HepG2 (cell line): Measurements from ENCODE around the gene FAM53B. TPM values are rescaled to one million over a fixed set of nuclear protein-coding genes. Genes with fewer than 3 reads are reported as not detected.

ENCODE experiments used
- ATAC-seq: fragments of 200-7000 bp; cut with Tn5 transposase; 3 replicates; pipeline ENCODE4 v1.9.1; 2020; ENCODE audit warnings: mild to moderate bottlenecking, moderate library complexity
- BruUV-seq: library from RNA; stranded (reverse); fragments of 400-500 nt; replicated peaks from 2 replicates; lab custom pipeline; 2021; lab: Mats Ljungman, UMichigan
- CTCF ChIA-PET: fragments of 300-600 bp; formaldehyde crosslinking; extraction: SDS; loops from one replicate; lab custom pipeline; 2021; ENCODE audit warnings: low total read pairs, inconsistent platforms, low intra/inter-chr PET ratio; lab: Yijun Ruan, JAX
- POLR2A ChIA-PET: fragments of 350-600 bp; sonication (Branson Sonifier 250); formaldehyde crosslinking; loops from one replicate; lab custom pipeline; 2020; ENCODE audit warnings: antibody characterized with exemption, inconsistent platforms; lab: Yijun Ruan, JAX
- DNase-seq: peaks from one replicate; pipeline ENCODE4 v3.0.0-alpha.2; 2015; ENCODE audit warnings: low spot score
- FAIRE-seq: peaks from 3 replicates; lab custom pipeline; 2011; peaks lifted over from hg19 to GRCh38; lab: Jason Lieb, UNC
- H2AFZ ChIP-seq: one replicate; pipeline ENCODE4 v1.6.1; 2011; ENCODE audit warnings: low read length, inconsistent platforms
- H3K27ac ChIP-seq: fragments of 300-600 bp; 3 replicates; pipeline ENCODE4 v1.8.0; 2011; ENCODE audit warnings: mixed run types, mild to moderate bottlenecking, mixed read lengths, low read length, inconsistent platforms; ENCODE audit not compliant: insufficient read depth; ENCODE audit errors: extremely low read length
- H3K27me3 ChIP-seq, 2 experiments: fragments of 200-600 bp in 1 of 2; 2 replicates in 1 of 2; 3 replicates in 1 of 2; pipeline versions ENCODE4 v1.6.0 to v1.8.0; 2011; ENCODE audit warnings: low read length in 2 of 2, mild to moderate bottlenecking in 2 of 2, moderate library complexity in 2 of 2, inconsistent platforms in 1 of 2; ENCODE audit not compliant: insufficient read depth in 2 of 2, control insufficient read depth in 1 of 2
- H3K36me3 ChIP-seq, 2 experiments: fragments of 200-600 bp in 1 of 2; replicated peaks in 1 of 2; 2 replicates in 1 of 2; 3 replicates in 1 of 2; pipeline versions ENCODE4 v1.5.1 to v1.8.0; 2011; ENCODE audit warnings: low read length in 2 of 2, inconsistent platforms in 1 of 2; ENCODE audit not compliant: insufficient read depth in 2 of 2, control insufficient read depth in 1 of 2
- H3K4me1 ChIP-seq: 2 replicates; pipeline ENCODE4 v1.5.1; 2012; ENCODE audit warnings: low read length, inconsistent platforms; ENCODE audit not compliant: insufficient read depth
- H3K4me2 ChIP-seq: 2 replicates; pipeline ENCODE4 v1.6.0; 2011; ENCODE audit warnings: low read depth, low read length, inconsistent platforms
- H3K4me3 ChIP-seq, 3 experiments: fragments of 200-600 bp in 1 of 3; sonication (generic), shearing (Covaris generic) in 1 of 3; replicated peaks in 1 of 3; 2 replicates each; pipeline ENCODE4 v1.5.1; 2011 to 2016; ENCODE audit warnings: low read length in 3 of 3, inconsistent platforms in 2 of 3, low read depth in 2 of 3, mild to moderate bottlenecking in 2 of 3, control low read depth in 1 of 3, mixed read lengths in 1 of 3; ENCODE audit not compliant: insufficient read depth in 1 of 3
- H3K79me2 ChIP-seq: one replicate; pipeline ENCODE4 v1.6.1; 2011; ENCODE audit warnings: low read length, inconsistent platforms; ENCODE audit not compliant: insufficient read depth
- H3K9ac ChIP-seq: 2 replicates; pipeline ENCODE4 v1.6.0; 2011; ENCODE audit warnings: mild to moderate bottlenecking, low read depth, low read length, inconsistent platforms; ENCODE audit not compliant: insufficient read depth
- H3K9me3 ChIP-seq: 2 replicates; pipeline ENCODE4 v1.5.1; 2012; ENCODE audit warnings: mild to moderate bottlenecking, low read length
- H4K20me1 ChIP-seq: 2 replicates; pipeline ENCODE4 v1.6.0; 2011; ENCODE audit warnings: inconsistent platforms, mild to moderate bottlenecking, low read length, moderate library complexity; ENCODE audit not compliant: insufficient read depth
- BHLHE40 ChIP-seq: IDR thresholded peaks from 2 replicates; pipeline ENCODE4 v1.6.1; 2011; ENCODE audit warnings: low read length, improper control_type of control experiment
- CAMTA2 ChIP-seq: sonication (generic); formaldehyde crosslinking; IDR thresholded peaks from 2 replicates; pipeline ENCODE4 v1.4.0; 2020; ENCODE audit warnings: mild to moderate bottlenecking, missing genetic modification reagents, borderline replicate concordance
- ELF1 ChIP-seq: sonication (generic); formaldehyde crosslinking; IDR thresholded peaks from 2 replicates; pipeline ENCODE4 v1.4.0; 2020; ENCODE audit warnings: missing genetic modification reagents
- MEIS2 ChIP-seq: sonication (generic); formaldehyde crosslinking; IDR thresholded peaks from 2 replicates; pipeline ENCODE4 v1.9.0; 2021; ENCODE audit warnings: mild to moderate bottlenecking, missing genetic modification reagents
- MXD4 ChIP-seq: IDR thresholded peaks from 2 replicates; pipeline ENCODE4 v1.6.1; 2016; ENCODE audit warnings: mild to moderate bottlenecking, missing biosample characterization, missing genetic modification reagents
- NCOA2 ChIP-seq: sonication (generic); formaldehyde crosslinking; IDR thresholded peaks from 2 replicates; pipeline ENCODE4 v1.8.0; 2022; ENCODE audit warnings: inconsistent platforms
- NR1H2 ChIP-seq: sonication (generic); formaldehyde crosslinking; IDR thresholded peaks from 2 replicates; pipeline ENCODE4 v1.8.1; 2022; ENCODE audit warnings: low read depth, missing genetic modification reagents, borderline replicate concordance
- RFX3 ChIP-seq: IDR thresholded peaks from 2 replicates; pipeline ENCODE4 v1.6.1; 2016; ENCODE audit warnings: missing biosample characterization, missing genetic modification reagents
- ZKSCAN1 ChIP-seq: fragments of 150-350 bp; IDR thresholded peaks from 2 replicates; pipeline ENCODE4 v1.6.1; 2014; ENCODE audit warnings: low read length
- ZNF510 ChIP-seq: sonication (generic); formaldehyde crosslinking; IDR thresholded peaks from 2 replicates; pipeline ENCODE4 v1.4.0; 2020; ENCODE audit warnings: low read depth, mild to moderate bottlenecking, missing genetic modification reagents
- ZSCAN22 ChIP-seq: sonication (generic); formaldehyde crosslinking; IDR thresholded peaks from 2 replicates; pipeline ENCODE4 v1.4.0; 2020; ENCODE audit warnings: mild to moderate bottlenecking, missing genetic modification reagents
- WGBS: methylation state at CpG from one replicate; pipeline ENCODE4 v1.1.6; 2017; ENCODE audit warnings: low lambda C conversion rate; 5-methylcytosine and 5-hydroxymethylcytosine counted together
- in situ Hi-C: cut with HindIII; loops from 2 replicates; pipeline ENCODE4 v1.10.0; 2017; ENCODE audit warnings: low pct_unique_long_range_greater_than_20kb; ENCODE audit not compliant: extremely low pct_ligation_motif_present
- intact Hi-C: fragments of 100-400 bp; cut with micrococcal nuclease; formaldehyde crosslinking; loops from one replicate; pipeline ENCODE4 v1.10.0; 2022; ENCODE audit not compliant: unreplicated experiment
- polyA plus RNA-seq, 8 experiments: library from polyadenylated mRNA; depleted of rRNA in 3 of 8; stranded (reverse) in 7 of 8; unstranded in 1 of 8; fragments of >200 nt; fragmentation: Illumina TruSeq in 4 of 8; extraction: Trizol in 4 of 8; gene quantifications; 2 replicates each; pipeline versions ENCODE4 v1.2.1 to v1.2.3, GENCODE V29; 2011 to 2016; ENCODE audit warnings: low read depth in 4 of 8, missing spikeins in 1 of 8, mixed read lengths in 1 of 8; ENCODE audit not compliant: insufficient read depth in 1 of 8
- total RNA-seq, 5 experiments: library from RNA; depleted of rRNA; stranded (reverse); fragments of >200 nt; fragmentation: Illumina TruSeq; extraction: Trizol; gene quantifications; 2 replicates each; pipeline ENCODE4 v1.2.3, GENCODE V29; 2016; ENCODE audit warnings: low read depth in 1 of 5
- TF ChIP-seq, protein P1 (sequence below): sonication (generic); formaldehyde crosslinking; IDR thresholded peaks from 2 replicates; pipeline ENCODE4 v1.4.0; 2020; ENCODE audit warnings: mild to moderate bottlenecking, missing genetic modification reagents
- TF ChIP-seq, protein P2 (sequence below): sonication (generic); formaldehyde crosslinking; IDR thresholded peaks from 2 replicates; pipeline ENCODE4 v1.8.1; 2022; ENCODE audit warnings: mild to moderate bottlenecking, missing genetic modification reagents
- TF ChIP-seq, protein P3 (sequence below): sonication (generic); formaldehyde crosslinking; IDR thresholded peaks from 2 replicates; pipeline ENCODE4 v1.8.0; 2022; ENCODE audit warnings: mild to moderate bottlenecking, missing genetic modification reagents, borderline replicate concordance

The FAM53B gene
- total and polyA plus RNA-seq, 2 of the 13 experiments (the other 11 are each of a cell fraction or from before 2014, with no cell fraction given), result 6.4 to 19.3 TPM

DNA sequence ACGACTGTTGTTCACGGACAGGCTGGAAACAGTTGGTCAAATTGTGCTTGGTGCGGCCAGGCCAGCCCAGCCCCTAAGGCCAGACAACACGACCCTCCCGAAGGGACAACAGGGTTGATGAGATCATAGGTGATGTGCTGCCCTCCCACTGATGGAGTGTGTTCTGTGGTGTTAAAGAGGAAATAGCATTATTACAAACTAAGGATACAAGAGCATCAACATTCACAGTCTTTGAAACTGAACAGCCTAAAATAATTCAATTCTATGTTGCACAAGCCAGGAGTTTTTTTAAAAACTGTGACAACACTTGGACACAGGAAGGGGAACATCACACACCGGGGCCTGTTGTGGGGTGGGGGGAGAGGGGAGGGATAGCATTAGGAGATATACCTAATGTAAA lies 87.6 kb downstream of the FAM53B start (continued):
- TF ChIP-seq, protein P1, sequence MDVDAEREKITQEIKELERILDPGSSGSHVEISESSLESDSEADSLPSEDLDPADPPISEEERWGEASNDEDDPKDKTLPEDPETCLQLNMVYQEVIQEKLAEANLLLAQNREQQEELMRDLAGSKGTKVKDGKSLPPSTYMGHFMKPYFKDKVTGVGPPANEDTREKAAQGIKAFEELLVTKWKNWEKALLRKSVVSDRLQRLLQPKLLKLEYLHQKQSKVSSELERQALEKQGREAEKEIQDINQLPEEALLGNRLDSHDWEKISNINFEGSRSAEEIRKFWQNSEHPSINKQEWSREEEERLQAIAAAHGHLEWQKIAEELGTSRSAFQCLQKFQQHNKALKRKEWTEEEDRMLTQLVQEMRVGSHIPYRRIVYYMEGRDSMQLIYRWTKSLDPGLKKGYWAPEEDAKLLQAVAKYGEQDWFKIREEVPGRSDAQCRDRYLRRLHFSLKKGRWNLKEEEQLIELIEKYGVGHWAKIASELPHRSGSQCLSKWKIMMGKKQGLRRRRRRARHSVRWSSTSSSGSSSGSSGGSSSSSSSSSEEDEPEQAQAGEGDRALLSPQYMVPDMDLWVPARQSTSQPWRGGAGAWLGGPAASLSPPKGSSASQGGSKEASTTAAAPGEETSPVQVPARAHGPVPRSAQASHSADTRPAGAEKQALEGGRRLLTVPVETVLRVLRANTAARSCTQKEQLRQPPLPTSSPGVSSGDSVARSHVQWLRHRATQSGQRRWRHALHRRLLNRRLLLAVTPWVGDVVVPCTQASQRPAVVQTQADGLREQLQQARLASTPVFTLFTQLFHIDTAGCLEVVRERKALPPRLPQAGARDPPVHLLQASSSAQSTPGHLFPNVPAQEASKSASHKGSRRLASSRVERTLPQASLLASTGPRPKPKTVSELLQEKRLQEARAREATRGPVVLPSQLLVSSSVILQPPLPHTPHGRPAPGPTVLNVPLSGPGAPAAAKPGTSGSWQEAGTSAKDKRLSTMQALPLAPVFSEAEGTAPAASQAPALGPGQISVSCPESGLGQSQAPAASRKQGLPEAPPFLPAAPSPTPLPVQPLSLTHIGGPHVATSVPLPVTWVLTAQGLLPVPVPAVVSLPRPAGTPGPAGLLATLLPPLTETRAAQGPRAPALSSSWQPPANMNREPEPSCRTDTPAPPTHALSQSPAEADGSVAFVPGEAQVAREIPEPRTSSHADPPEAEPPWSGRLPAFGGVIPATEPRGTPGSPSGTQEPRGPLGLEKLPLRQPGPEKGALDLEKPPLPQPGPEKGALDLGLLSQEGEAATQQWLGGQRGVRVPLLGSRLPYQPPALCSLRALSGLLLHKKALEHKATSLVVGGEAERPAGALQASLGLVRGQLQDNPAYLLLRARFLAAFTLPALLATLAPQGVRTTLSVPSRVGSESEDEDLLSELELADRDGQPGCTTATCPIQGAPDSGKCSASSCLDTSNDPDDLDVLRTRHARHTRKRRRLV (CRISPR knock-in tag), result no peak
- no peak for TF ChIP-seq BHLHE40
- TF ChIP-seq, all 625 proteins: peak for 0

DNA sequence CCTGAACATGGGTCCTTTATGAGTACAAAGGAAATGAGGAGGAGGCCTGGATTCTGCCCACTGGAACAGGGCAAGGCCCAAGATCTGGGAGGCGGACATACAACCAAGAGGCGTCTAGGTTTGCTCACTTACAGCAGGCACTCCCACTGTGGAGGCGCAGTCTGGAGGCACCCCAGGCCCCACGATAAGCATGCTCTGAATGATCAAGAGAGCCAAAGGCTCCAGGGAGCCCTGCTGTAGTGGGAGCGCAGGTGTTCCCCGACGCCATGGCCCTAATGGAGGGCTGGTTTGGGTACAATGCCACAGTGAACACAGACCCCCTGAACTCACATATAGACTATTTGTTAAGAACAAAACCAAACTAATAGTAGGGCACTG lies 88.1 kb downstream of the FAM53B start:
- H4K20me1 ChIP-seq, result no peaks in the 10 kb centered on the region
- FAIRE-seq (no peak), ATAC-seq (no peak), DNase-seq (no peak)
- H3K79me2 ChIP-seq, result no peaks in the 10 kb centered on the region
- WGBS, result 98% methylated on average over 6 of the region's 7 CpGs
- no peak overlapping the region for H3K27ac ChIP-seq
- in situ Hi-C loops (no loop called here), intact Hi-C loops (no loop called here)
- no TSS peak for BruUV-seq
- H3K27me3 ChIP-seq, result no peaks in the 10 kb centered on the region
- H3K9ac ChIP-seq, result no peak overlapping the region
- H3K9me3 ChIP-seq, result no peaks in the 10 kb centered on the region
- no peak overlapping the region for H2AFZ ChIP-seq
- peaks cover 0 to 5% of the 10 kb centered on the region in 2 experiments; a peak in 2 of 5 replicates for H3K36me3 ChIP-seq
- H3K4me1 ChIP-seq, result peaks cover 20% of the 10 kb centered on the region
- no peak overlapping the region for H3K4me3 ChIP-seq
- H3K4me2 ChIP-seq, result no peak overlapping the region
- ChIA-PET POLR2A (no interaction called here), CTCF (no interaction called here)
- TF ChIP-seq CAMTA2 (no peak), ELF1 (CRISPR knock-in tag) (no peak), MXD4 (CRISPR knock-in tag) (no peak), RFX3 (CRISPR knock-in tag) (no peak), ZNF510 (no peak), ZKSCAN1 (no peak), NCOA2 (CRISPR knock-in tag) (no peak), MEIS2 (CRISPR knock-in tag) (no peak), NR1H2 (CRISPR knock-in tag) (no peak), ZSCAN22 (CRISPR knock-in tag) (no peak)
- TF ChIP-seq, protein P2, sequence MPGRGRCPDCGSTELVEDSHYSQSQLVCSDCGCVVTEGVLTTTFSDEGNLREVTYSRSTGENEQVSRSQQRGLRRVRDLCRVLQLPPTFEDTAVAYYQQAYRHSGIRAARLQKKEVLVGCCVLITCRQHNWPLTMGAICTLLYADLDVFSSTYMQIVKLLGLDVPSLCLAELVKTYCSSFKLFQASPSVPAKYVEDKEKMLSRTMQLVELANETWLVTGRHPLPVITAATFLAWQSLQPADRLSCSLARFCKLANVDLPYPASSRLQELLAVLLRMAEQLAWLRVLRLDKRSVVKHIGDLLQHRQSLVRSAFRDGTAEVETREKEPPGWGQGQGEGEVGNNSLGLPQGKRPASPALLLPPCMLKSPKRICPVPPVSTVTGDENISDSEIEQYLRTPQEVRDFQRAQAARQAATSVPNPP (CRISPR knock-in tag), result no peak
- TF ChIP-seq, protein P3, sequence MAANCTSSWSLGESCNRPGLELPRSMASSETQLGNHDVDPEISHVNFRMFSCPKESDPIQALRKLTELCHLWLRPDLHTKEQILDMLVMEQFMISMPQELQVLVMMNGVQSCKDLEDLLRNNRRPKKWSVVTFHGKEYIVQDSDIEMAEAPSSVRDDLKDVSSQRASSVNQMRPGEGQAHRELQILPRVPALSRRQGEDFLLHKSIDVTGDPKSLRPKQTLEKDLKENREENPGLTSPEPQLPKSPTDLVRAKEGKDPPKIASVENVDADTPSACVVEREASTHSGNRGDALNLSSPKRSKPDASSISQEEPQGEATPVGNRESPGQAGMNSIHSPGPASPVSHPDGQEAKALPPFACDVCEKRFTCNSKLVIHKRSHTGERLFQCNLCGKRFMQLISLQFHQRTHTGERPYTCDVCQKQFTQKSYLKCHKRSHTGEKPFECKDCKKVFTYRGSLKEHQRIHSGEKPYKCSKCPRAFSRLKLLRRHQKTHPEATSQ (CRISPR knock-in tag), result no peak
